AG09309 (cell line): ENCODE data around the gene BRF1.

Experiments used
- DNase-seq: peaks from one replicate; pipeline ENCODE4 v3.0.0-alpha.2; 2010; ENCODE audit warnings: low read depth
- H3K4me3 ChIP-seq: 2 replicates; pipeline ENCODE4 v1.5.1; 2011; ENCODE audit warnings: mild to moderate bottlenecking, low read depth, low read length, moderate library complexity; ENCODE audit not compliant: control insufficient read depth
- TF ChIP-seq, protein P1 (sequence below): IDR thresholded peaks from 2 replicates; pipeline ENCODE4 v1.5.1; 2011; ENCODE audit warnings: mild to moderate bottlenecking, low read depth, low read length, inconsistent platforms; ENCODE audit not compliant: insufficient read depth, control insufficient read depth; ENCODE audit errors: missing control alignments

The BRF1 gene

DNA sequence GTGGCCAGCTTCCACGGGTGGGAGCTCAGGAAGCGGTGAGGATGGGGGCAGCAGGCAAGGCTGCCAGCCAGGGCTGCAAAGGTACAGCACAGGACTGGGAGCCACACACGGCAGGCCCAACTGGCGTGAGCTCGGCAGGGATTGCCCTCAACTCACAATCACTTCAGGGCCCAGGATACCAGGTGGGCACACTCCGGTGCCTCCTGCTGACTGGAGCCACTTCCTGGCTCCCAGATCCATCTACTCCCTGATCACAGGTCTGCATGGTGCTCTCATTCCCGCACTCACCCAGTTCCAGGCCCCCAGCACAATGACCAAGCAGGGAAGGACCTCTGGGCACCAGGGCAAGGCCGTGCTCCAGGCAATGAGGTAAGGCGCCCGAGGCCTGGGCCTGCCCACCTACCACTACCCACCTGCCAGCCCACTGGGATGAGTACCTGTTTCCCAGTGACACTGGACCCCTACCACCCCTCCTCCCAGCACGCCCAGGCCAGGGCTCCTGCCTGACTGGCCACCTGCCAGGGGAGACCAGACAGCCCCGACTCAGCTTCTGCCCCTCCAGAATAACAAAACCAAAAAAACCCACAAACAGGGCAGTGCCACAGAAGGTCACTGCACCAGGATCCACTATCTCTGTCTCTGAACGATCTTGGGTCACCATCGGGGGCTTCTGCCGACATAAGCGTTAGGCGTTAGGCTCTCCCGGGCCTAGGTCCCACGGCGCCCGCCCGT lies 134.1 kb downstream of the BRF1 start:
- DNase-seq: no peak
- TF ChIP-seq, protein P1, sequence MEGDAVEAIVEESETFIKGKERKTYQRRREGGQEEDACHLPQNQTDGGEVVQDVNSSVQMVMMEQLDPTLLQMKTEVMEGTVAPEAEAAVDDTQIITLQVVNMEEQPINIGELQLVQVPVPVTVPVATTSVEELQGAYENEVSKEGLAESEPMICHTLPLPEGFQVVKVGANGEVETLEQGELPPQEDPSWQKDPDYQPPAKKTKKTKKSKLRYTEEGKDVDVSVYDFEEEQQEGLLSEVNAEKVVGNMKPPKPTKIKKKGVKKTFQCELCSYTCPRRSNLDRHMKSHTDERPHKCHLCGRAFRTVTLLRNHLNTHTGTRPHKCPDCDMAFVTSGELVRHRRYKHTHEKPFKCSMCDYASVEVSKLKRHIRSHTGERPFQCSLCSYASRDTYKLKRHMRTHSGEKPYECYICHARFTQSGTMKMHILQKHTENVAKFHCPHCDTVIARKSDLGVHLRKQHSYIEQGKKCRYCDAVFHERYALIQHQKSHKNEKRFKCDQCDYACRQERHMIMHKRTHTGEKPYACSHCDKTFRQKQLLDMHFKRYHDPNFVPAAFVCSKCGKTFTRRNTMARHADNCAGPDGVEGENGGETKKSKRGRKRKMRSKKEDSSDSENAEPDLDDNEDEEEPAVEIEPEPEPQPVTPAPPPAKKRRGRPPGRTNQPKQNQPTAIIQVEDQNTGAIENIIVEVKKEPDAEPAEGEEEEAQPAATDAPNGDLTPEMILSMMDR: no peak
- no peak overlapping the region for H3K4me3 ChIP-seq

DNA sequence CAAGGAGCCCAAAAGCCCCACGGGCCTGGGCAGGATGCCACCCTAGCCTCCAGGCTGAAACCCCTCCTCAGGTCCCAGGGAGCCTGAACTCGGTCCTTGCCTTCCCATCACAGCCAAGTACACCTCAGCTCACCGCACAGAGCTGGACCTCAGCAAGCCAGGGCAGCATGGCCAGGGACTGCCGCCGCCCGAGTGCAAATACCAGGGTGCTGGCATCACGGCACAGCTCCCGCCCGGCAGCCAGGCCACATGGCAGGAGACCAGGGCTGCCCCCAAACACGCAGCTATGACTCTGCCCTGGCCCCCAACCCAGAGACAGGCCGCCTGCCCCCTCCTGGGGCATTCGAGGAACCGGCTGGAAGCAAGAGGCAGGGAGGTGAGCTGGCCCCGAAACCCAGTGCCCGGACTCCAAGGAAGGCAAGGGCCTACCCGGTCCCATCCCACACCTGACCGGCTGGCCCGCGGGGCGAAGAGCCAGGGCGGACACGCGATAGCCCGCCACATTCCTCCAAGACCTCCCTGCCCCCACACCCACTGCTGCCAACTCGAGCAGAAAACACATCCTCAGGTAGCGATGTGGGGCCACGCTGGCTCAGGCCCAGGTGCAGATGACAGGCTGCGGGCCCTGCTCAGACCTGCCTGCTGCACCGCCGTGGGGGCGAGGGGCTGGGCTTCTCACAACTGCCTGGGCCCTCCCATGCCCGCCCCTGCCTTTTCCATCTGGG lies 134.9 kb downstream of the BRF1 start:
- DNase-seq: no peak
- TF ChIP-seq, protein P1: no peak
- no peak overlapping the region for H3K4me3 ChIP-seq

GRCh38 chr14:105165134-105165704 lies 135.6 kb downstream of the BRF1 start:
- no peak overlapping the region for H3K4me3 ChIP-seq
- TF ChIP-seq, protein P1: no peak
- no peak for DNase-seq

GRCh38 chr14:105163040-105163742 lies 137.6 kb downstream of the BRF1 start:
- no peak for DNase-seq
- TF ChIP-seq, protein P1: no peak
- no peak overlapping the region for H3K4me3 ChIP-seq

GRCh38 chr14:105162669-105162979 lies 138.2 kb downstream of the BRF1 start:
- DNase-seq: no peak
- TF ChIP-seq, protein P1: no peak
- H3K4me3 ChIP-seq: no peak overlapping the region

- no peak overlapping the region for H3K4me3 ChIP-seq
- TF ChIP-seq, protein P1: no peak
Measured at GRCh38 chr14:105161964-105162668, 138.7 kb downstream of the BRF1 start.

More at GRCh38 chr14:105161964-105162668, 138.7 kb downstream of the BRF1 start:
- DNase-seq: no peak
